HL-60 (cell line): ENCODE measurements around the gene MYO1D.

ENCODE experiments used
- DNase-seq, 2 experiments: peaks; one replicate each; pipeline ENCODE4 v3.0.0-alpha.2; 2010 to 2020; ENCODE audit warnings: low read depth in 1 of 2, low spot score in 1 of 2
- H3K27ac ChIP-seq: fragments of 250-450 bp; sonication (Bioruptor Pico); replicated peaks from 2 replicates; pipeline ENCODE4 v1.5.1; 2020; ENCODE audit warnings: mild to moderate bottlenecking, moderate library complexity
- H3K27me3 ChIP-seq: fragments of 250-450 bp; sonication (Bioruptor Pico); 2 replicates; pipeline ENCODE4 v1.5.1; 2021; ENCODE audit warnings: mild to moderate bottlenecking, moderate library complexity; ENCODE audit not compliant: insufficient read depth, poor library complexity, severe bottlenecking
- H3K4me3 ChIP-seq: replicated peaks from 2 replicates; pipeline ENCODE4 v1.5.1; 2011; ENCODE audit warnings: mild to moderate bottlenecking, control low read depth, low read length; ENCODE audit not compliant: insufficient read depth
- CTCF ChIP-seq: IDR thresholded peaks from one replicate; pipeline ENCODE4 v1.5.1; 2011; ENCODE audit warnings: low read length, control low read depth, inconsistent platforms; ENCODE audit not compliant: insufficient read depth
- GABPA ChIP-seq: IDR thresholded peaks from 2 replicates; pipeline ENCODE4 v1.6.1; 2012; ENCODE audit warnings: low read depth
- POLR2AphosphoS5 ChIP-seq: IDR thresholded peaks from 2 replicates; pipeline ENCODE4 v1.6.1; 2012; ENCODE audit warnings: low read depth
- REST ChIP-seq: IDR thresholded peaks from 2 replicates; pipeline ENCODE4 v1.6.1; 2012; ENCODE audit warnings: low read depth; ENCODE audit not compliant: insufficient replicate concordance
- SPI1 ChIP-seq: IDR thresholded peaks from 2 replicates; pipeline ENCODE4 v1.6.1; 2012; ENCODE audit warnings: low read depth, mild to moderate bottlenecking, borderline replicate concordance

MYO1D gene

DNA sequence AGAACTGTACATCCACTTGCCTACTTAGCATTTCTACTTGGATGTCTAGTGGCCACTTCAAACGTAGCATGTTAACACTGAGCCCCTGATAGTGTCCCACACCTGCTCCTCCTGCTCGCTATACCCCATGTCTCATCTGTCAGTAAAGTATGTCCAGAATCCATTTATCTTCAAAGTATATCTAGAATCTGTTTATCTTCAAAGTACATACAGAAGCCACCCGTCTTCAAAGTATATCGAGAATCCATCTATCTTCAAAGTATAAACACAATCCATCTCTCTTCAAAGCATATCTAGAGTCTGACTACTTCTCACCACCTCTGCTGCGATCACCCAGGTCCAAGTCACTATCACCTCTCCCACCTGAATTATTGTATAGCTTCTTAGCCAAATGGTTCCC lies 43.8 kb downstream of the MYO1D start:
- Histone ChIP-seq H3K27ac (no peak overlapping the region), H3K27me3 (peaks cover 7% of the 10 kb centered on the region), H3K4me3 (no peak overlapping the region)
- no peak for DNase-seq
- no peak for TF ChIP-seq CTCF
- no peak for TF ChIP-seq SPI1
- TF ChIP-seq GABPA = no peak
- no peak for TF ChIP-seq POLR2AphosphoS5

DNA sequence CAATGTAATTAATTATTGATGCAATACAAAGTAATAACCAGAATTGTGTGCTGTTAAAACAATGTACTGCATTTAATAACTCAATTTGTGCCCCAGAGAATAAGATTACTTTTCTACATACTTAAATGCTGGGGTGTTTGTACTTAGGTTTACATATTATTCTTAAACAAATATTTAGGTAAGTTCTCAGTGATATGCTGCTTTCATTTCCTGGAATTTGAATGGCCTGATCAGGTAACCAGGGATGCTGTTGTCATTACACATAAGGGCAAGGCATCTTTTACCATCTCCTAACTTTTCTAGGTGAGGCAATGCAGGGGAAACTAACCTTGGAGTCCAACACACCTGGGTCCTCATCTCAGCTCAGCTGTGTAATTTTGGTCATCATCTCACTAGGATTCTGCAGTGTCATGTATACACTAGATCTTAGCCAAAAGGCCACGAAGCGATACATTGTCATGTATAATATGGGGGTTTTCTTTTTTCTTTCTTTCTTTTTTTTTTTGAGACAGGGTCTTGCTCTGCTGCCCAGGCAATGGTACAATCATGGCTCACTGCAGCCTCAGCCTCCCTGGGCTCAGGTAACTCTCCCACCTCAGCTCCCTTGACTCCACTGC lies 45.2 kb downstream of the MYO1D start:
- Histone ChIP-seq H3K4me3 (no peak overlapping the region), H3K27ac (no peak overlapping the region), H3K27me3 (peaks cover 7% of the 10 kb centered on the region)
- TF ChIP-seq SPI1 (no peak), REST (no peak), POLR2AphosphoS5 (no peak), GABPA (no peak), CTCF (no peak)
- no peak for DNase-seq

- TF ChIP-seq CTCF (no peak), REST (no peak), GABPA (no peak), SPI1 (no peak), POLR2AphosphoS5 (no peak)
- DNase-seq = no peak
- H3K27me3 ChIP-seq = peaks cover 7% of the 10 kb centered on the region
- H3K27ac ChIP-seq = no peak overlapping the region
- no peak overlapping the region for H3K4me3 ChIP-seq
These were observed 45.7 kb downstream of the MYO1D start for GRCh38 chr17:32831223-32831622.

GRCh38 chr17:32828822-32829221 lies 48.1 kb downstream of the MYO1D start:
- Histone ChIP-seq H3K4me3 (no peak overlapping the region), H3K27ac (no peak overlapping the region), H3K27me3 (peaks cover 6% of the 10 kb centered on the region)
- no peak for TF ChIP-seq REST
- no peak for TF ChIP-seq POLR2AphosphoS5
- TF ChIP-seq GABPA = no peak
- TF ChIP-seq CTCF = no peak
- no peak for TF ChIP-seq SPI1
- no peak for DNase-seq
